GM19438 (cell line): ENCODE measurements around the gene ARID4B.
"Not testable (repeated sequence)": the region's sequence is repeated elsewhere in the genome, so short reads cannot be mapped to it uniquely, and the experiment has no call there.

ENCODE experiments used
- ATAC-seq: cut with Tn5 transposase; IDR thresholded peaks from one replicate; pipeline ENCODE4 v1.9.1; 2021; ENCODE audit warnings: low read depth; ENCODE audit not compliant: unreplicated experiment

The ARID4B gene, protein sequence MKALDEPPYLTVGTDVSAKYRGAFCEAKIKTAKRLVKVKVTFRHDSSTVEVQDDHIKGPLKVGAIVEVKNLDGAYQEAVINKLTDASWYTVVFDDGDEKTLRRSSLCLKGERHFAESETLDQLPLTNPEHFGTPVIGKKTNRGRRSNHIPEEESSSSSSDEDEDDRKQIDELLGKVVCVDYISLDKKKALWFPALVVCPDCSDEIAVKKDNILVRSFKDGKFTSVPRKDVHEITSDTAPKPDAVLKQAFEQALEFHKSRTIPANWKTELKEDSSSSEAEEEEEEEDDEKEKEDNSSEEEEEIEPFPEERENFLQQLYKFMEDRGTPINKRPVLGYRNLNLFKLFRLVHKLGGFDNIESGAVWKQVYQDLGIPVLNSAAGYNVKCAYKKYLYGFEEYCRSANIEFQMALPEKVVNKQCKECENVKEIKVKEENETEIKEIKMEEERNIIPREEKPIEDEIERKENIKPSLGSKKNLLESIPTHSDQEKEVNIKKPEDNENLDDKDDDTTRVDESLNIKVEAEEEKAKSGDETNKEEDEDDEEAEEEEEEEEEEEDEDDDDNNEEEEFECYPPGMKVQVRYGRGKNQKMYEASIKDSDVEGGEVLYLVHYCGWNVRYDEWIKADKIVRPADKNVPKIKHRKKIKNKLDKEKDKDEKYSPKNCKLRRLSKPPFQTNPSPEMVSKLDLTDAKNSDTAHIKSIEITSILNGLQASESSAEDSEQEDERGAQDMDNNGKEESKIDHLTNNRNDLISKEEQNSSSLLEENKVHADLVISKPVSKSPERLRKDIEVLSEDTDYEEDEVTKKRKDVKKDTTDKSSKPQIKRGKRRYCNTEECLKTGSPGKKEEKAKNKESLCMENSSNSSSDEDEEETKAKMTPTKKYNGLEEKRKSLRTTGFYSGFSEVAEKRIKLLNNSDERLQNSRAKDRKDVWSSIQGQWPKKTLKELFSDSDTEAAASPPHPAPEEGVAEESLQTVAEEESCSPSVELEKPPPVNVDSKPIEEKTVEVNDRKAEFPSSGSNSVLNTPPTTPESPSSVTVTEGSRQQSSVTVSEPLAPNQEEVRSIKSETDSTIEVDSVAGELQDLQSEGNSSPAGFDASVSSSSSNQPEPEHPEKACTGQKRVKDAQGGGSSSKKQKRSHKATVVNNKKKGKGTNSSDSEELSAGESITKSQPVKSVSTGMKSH (N-terminal part only)

DNA sequence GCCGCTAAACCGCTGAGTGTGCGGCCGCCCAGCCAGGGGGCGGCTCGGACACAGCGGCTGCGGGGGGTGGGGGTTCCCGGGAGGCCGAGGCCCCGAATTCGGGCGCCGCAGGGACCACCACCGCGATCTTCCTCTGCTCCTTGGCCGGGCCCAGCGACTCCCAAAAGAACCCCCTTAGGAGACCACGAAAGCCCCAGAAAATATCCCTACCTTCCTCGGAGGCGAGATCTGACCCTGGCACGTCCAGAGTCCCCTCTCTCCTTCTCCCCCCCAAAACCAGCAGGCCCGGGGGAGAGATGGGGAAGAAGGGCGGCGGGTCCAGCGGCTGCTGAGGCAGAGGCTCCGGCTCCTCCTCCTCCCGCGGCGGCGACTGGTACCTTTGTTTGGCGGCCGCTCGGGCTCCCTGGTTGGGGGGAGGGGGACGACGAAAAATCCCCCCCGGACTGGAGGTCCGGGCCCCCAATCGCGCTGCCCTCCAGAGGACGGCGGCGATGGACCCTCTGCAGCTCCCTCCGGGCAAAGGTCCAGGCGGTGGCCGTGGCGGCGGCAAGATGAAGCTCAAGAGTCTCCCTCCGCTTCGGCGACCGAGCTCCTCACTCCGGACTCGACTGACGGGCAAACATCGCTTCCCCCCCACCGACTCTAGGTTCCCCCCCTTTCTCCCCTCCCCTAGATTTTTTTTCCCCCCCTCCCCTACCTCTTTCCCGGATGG lies at the start of gene ARID4B:
TSS of gene ARID4B (minus strand) at position 621 of the 712 bp plus-strand sequence. CDS start 1,260 bp downstream, outside the sequence.
- peak; percentile 11 for ATAC-seq

DNA sequence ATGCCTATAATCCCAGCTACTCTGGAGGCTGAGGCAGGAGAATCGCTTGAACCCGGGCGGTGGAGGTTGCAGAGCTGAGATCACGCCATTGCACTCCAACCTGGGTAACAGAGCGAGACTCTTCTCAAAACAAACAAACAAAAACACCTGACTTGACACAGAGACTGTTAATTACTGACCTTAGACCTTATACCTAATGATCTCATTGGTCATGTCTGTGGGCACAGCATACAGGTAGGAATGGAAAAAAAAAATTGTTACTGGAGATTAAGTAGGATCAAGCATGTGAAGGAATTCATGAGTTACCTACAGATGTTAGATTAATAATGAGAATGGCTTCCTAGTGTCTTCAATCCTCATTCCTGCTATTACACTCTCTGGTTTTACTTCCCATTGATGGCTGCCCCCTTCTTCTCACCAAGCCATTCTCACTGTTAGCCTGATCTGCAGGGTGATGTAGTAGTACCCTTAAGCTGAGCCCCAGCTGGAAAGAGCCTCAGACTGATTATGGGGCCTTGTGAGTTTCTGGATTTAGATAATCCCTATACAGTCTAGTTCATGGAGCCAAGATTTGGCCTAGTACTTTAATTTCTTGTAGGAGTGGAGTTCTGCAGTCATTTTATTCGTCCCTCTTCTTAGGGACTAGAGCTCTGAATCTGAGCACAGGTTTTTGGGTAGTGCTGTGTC lies 48.1 kb upstream of the ARID4B start:
- ATAC-seq = no peak

DNA sequence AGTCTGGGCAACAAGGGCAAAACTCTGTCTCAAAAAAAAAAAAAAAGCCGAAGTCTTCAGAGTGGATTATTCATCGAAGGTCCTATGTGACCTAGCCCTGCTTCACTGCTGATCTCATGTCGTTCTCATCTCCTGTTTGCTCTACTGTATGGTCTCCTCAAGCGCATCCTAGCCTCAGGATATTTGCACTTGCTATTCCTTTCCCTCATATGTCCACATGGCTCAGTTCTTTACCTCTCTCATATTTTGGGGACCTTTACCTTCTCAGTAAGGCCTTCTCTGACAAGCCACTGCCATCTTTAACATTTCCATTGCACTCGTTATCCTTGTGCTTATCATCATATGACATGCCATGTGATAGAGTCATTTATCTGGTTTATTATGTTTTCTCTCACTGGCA lies 41.8 kb upstream of the ARID4B start:
- ATAC-seq = no peak

DNA sequence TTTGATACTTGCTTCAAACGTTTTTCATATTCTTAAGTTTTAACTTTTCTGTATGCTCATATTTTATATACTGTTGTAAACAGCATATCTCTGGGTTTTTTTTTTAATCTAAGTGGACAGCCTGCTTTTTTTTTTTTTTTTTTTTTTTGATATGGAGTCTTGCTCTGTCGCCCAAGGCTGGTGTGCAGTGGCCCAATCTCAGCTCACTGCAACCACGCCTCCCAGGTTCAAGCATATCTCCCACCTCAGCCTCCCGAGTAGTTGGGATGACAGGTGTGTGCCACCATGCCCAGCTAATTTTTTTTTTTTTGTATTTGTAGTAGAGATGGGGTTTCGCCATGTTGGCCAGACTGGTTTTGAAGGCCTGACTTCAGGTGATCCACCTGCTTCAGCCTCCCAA lies 40.4 kb upstream of the ARID4B start:
- no peak for ATAC-seq

DNA sequence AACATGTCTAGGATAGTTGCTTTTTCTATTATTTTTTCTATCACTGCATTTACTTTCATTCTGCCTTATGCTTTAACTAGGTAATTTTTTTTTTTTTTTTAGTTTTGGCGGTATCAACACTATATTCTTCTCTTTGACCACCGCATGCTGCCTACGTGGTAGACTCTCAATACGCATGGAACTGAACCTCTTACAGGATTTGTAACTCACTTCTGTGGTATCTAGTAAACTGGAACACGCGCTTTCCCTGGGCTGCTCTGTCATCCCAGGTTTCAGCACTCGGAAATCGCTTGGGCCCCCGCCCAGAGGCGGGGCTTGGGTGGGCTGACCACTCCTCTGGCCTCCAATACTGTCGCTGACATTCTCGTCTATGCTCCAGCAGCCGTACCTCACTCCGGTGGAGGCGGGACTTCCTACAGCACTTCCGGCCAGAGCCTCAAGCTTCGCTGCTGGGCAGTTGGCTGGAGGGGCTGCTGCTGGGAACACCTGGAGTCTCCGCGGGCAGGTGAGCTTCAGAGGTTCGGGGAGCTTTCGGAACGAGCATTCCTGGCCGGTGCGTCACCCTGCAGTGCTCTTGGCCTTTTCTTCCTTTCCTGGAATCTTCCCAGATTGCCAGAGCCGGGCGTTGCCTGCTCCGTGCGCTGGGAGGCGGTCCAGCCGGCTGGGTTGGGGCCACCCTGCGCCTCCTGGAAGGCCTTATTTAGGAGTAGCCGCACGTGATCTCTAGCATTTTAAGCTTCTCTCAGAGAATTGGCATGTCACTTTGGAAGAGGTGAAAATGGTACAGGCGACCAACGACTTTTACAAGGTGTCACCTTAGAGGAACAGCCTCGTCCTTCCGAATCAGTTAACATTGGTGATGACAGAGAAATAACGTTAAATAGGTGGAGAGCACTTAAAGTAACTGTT lies 39.3 kb upstream of the ARID4B start, which contains the start of gene TBCE:
TSS of gene TBCE (plus strand) at position 428 of the 909 bp plus-strand sequence. CDS start 12,623 bp downstream, outside the sequence.
- peak; percentile 100 for ATAC-seq

DNA sequence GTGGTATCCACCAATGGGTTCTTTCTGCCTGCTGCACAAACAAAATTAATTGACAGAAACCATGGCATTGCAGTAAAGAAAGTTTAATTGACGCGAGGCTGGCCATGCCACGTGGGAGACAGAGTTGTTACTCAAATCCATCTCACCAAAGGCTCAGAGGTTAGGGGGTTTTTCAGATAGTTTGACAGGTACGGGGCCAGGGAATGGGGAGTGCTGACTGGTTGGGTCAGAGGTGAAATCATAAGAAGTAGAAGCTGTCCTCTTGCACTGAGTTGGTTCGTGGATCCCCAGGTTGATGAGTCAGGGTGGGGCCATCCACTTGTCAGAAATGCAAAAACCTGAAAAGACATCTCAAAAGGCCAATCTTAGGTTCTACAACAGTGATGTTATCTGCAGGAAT lies 38.3 kb upstream of the ARID4B start:
- ATAC-seq = no peak

DNA sequence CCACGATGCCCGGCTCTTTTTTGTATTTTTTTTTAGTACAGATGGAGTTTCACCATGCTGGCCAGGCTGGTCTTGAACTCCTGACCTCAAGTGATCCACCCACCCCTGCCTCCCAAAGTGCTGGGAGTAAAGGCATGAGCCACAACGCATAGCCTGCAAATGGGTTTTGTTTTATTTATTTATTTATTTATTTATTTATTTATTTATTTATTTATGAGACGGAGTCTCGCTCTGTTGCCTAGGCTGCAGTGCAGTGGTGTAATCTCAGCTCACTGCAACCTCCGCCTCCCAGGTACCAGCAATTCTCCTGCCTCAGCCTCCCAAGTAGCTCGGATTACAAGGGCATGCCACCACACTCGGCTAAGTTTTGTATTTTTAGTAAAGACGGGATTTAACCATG lies 36.2 kb upstream of the ARID4B start:
- not testable (repeated sequence) for ATAC-seq

DNA sequence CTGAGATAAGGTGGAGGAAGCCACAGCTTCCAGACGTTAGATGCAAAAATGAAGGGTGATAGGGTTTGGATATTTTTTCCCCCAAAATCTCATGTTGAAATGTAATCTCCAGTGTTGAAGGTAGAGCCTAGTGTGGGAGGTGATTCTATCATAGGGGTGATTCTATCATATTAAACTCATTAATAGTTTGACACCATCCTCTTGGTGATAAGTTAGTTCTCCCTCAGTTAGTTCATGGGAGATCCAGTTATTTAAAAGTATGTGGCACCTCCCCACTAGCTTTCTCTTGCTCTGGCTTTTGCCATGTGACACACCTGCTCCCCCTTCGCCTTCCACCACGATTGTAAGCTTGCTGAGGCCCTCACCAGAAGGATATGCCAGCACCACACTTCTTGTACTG lies 30.9 kb upstream of the ARID4B start:
- ATAC-seq = no peak

DNA sequence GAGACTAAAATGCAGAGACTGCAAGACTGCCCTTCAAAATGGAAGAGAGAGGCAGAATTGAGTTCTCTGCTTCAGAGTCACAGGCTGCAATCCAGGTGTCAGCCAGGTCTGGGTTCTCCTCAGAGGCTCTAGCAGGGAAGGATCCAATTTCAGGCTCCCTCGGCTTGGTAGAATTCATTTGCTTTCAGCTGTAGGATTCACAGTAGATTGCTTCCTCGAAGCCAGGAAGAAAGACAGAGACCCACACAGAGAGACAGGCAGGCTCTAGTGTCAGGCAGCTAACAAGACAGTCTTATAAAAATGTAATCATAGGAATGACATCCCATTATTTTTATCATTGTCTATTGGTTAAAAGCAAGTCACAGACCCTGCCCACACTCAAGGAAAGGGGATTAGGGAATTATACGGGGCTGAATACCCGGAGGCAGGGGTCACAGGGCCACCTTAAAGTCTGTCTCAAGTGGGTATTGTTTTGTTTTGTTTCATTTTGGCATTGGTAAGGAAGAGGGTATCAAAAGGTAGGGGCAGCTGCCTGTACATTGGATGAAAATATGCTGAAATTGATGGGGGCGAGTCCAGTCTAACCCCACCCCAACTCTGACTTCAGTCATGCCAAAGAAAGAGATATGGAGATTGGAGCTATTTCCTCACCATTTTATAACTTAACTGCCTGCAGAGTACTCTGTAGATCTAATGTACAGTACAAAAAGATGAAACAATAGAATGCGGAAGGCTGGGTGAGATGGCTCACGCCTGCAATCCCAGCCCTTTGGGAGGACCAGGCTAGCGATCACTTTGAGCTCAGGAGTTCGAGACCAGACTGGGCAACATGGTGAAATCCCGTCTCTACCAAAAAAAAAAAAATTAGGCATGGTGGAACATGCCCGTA lies 29.8 kb upstream of the ARID4B start:
- ATAC-seq = no peak

DNA sequence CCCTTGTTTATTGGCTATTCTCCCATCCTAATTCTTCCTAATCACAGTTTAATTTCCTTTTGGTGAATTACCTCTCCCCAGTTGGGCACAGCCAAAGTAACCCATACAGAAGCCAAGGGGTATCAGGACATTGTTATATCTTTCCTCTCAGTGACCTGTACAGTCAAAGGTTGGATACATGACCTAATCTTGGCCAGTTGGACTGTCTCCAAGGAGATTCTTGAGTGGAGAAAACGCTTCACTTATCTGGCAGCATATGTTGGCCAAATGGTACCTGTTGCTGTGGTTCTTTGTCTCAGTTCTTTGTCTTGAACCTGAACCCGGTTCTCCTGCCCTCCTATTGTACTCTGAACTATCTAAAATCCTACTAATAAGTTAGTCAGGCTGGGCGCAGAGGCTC lies 23.9 kb upstream of the ARID4B start:
- no peak for ATAC-seq

DNA sequence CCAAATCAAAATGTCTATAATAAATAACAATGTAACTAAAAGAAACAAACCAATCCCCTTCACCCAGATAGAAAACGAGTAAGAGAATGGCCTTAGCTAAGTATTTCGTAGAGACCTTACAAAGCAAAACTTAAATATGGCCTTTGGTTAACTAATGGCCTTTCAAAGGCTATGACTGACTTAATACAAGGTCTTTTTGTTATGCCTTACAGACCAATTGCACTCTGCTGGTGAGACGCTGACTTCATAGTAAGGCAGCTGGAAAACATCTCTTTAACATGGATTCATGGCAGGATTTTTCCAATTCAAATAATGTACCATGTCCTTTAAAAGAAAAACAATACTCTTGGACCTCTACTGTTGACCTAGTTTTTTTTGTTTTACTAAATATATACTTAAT lies 23.5 kb upstream of the ARID4B start:
- ATAC-seq = no peak

DNA sequence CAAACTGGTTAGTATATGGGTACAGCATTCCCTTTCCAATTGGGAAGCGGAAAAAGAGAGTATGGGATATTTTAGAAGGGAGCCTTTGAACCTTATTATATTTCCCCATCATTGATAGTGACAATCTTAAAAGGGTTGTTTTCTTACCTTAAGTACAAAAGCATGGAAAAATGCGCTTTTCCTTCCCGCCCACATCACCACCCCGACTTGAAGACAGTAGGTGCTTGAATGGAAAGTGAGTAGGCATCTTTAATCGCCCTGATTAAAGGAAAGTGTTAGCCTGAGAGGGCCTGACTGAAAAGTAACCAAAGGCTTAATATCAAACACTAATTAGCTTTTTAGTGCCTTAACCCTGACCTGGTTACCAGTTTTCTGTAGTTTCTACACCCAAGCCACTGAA lies 15.7 kb upstream of the ARID4B start:
- ATAC-seq = no peak

DNA sequence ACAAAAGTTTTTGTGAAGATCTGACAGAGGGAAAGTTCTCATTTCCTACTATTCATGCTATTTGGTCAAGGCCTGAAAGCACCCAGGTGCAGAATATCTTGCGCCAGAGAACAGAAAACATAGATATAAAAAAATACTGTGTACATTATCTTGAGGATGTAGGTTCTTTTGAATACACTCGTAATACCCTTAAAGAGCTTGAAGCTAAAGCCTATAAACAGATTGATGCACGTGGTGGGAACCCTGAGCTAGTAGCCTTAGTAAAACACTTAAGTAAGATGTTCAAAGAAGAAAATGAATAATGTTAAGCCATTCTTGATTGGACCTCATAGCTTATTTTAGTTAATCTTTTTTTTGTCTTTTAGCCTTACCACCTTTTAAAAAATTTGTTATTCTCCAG lies 14.5 kb upstream of the ARID4B start:
- no peak for ATAC-seq

DNA sequence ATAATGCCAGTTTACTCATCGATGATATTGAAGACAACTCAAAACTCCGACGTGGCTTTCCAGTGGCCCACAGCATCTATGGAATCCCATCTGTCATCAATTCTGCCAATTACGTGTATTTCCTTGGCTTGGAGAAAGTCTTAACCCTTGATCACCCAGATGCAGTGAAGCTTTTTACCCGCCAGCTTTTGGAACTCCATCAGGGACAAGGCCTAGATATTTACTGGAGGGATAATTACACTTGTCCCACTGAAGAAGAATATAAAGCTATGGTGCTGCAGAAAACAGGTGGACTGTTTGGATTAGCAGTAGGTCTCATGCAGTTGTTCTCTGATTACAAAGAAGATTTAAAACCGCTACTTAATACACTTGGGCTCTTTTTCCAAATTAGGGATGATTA lies 14.1 kb upstream of the ARID4B start:
- no peak for ATAC-seq

DNA sequence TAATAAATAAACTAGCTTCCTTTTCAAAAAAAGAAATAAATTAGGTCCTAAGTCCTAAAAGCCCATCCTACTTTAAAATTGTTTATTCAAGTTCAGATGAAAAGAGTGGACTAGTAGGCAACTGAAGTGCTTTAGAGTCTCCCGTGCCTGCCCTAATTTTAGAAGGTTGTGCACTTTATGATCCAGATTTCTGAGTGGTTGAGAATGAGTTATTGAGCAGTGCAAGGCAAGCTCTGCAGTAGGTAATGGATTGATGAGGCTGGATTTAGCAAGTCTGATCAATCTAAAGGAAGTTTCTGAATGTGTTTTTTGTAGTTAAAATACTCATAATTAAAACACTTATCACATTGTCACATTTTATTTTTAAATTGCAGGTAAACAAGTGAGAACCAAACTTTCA lies 13.4 kb upstream of the ARID4B start:
- ATAC-seq = no peak

DNA sequence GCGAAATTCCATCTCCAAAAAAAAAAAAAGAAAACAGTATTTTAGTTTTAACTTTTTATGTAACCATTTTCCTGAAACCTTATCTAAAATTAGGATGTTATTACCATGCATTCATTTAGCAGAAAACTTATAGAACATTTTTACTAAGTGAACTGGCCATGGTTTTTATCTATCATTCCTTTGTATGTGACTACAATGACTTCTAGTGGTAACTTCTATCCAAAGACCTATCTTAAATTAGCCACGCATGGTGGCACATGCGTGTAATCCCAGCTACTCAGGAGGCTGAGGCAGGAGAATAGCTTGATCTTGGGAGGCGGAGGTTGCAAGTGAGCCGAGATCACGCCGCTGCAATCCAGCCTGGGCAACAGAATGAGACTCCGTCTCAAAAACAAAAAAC lies 11.8 kb upstream of the ARID4B start:
- no peak for ATAC-seq

DNA sequence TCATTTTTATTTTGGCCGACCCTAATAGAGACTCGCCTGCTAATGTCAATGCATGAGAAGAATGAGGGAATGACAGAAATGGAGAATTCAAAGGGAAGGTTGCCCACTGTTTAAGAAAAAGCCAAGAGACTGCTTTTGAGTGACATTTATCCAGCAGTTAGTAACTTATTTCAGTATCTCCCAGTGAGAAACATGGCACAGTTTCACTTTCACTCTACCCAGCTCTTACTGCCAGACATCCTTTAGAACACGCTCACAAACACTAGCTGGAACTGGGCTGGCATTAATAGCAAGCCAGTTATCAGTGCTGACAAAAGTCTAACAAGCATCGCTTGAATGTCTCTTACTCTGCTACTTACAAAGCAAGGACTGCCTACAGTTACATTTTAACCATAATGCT lies 8.9 kb upstream of the ARID4B start:
- no peak for ATAC-seq

DNA sequence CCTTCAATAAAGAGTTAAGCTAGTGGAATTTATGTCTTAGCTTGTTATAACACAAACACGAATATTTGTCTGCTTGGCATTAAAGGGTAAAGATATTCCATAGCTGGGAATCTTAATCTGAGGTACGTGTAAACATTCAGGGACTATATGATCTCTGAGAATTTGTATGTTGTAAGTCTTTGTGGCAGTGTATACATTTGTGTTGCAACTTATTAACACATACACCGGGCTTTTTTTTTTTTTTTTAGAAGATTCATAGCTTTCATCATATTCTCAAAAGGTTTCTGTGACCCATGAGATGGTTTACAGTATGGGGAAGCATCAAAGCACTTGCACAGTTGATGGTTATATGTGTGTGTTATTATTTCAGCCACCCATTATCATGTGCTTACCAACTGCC lies 3.4 kb upstream of the ARID4B start:
- ATAC-seq = no peak
